HEK293 (cell line): ENCODE data around the gene VWA3B.

Experiments used
- CTCF ChIA-PET: fragments of 350-600 bp; formaldehyde crosslinking; extraction: SDS; loops from one replicate; lab custom pipeline; 2021; ENCODE audit warnings: antibody characterized with exemption; lab: Yijun Ruan, JAX
- POLR2A ChIA-PET: fragments of 300-600 bp; formaldehyde crosslinking; extraction: SDS; loops from one replicate; lab custom pipeline; 2020; ENCODE audit warnings: antibody characterized with exemption, inconsistent platforms; lab: Yijun Ruan, JAX
- H3K27ac ChIP-seq: fragments of 200-500 bp; sonication (Bioruptor generic); 2 replicates; pipeline ENCODE4 v1.5.1; 2014; ENCODE audit warnings: low read depth, low read length, control low read depth, inconsistent platforms; ENCODE audit errors: extremely low read depth
- H3K36me3 ChIP-seq, 2 experiments: fragments of 200-500 bp in 1 of 2; sonication (Bioruptor generic) in 1 of 2; 1 replicate in 1 of 2; 2 replicates in 1 of 2; pipeline ENCODE4 v1.5.1; 2014 to 2017; ENCODE audit warnings: inconsistent platforms in 2 of 2, low read length in 2 of 2; ENCODE audit not compliant: control insufficient read depth in 2 of 2, insufficient read depth in 1 of 2
- H3K4me1 ChIP-seq: fragments of 200-500 bp; sonication (Bioruptor generic); 2 replicates; pipeline ENCODE4 v1.5.1; 2014; ENCODE audit warnings: mild to moderate bottlenecking, low read length, inconsistent platforms; ENCODE audit not compliant: control insufficient read depth, insufficient read depth
- H3K4me3 ChIP-seq: 2 replicates; pipeline ENCODE4 v1.5.1; 2011; ENCODE audit warnings: low read depth, mild to moderate bottlenecking, control low read depth, low read length, moderate library complexity
- H3K9me3 ChIP-seq: fragments of 200-500 bp; sonication (Bioruptor generic); 2 replicates; pipeline ENCODE4 v1.5.1; 2014; ENCODE audit warnings: low read depth, low read length, inconsistent platforms; ENCODE audit not compliant: control insufficient read depth, insufficient read depth
- GLI2 ChIP-seq: fragments of 450-650 bp; formaldehyde crosslinking; IDR thresholded peaks from 2 replicates; pipeline ENCODE4; 2017; ENCODE audit warnings: missing biosample characterization, missing genetic modification characterization, low read depth, borderline replicate concordance
- HIC1 ChIP-seq: fragments of 450-650 bp; formaldehyde crosslinking; IDR thresholded peaks from 2 replicates; pipeline ENCODE4 v1.5.1; 2016; ENCODE audit warnings: missing biosample characterization, missing genetic modification characterization
- HOXD13 ChIP-seq: sonication (generic); formaldehyde crosslinking; IDR thresholded peaks from 2 replicates; pipeline ENCODE4 v1.8.0; 2022; ENCODE audit warnings: missing genetic modification reagents, borderline replicate concordance
- IKZF3 ChIP-seq: fragments of 450-650 bp; IDR thresholded peaks from 2 replicates; pipeline ENCODE4 v1.5.0; 2018; ENCODE audit warnings: missing biosample characterization, mild to moderate bottlenecking, missing genetic modification characterization, moderate library complexity
- KLF1 ChIP-seq: fragments of 450-650 bp; formaldehyde crosslinking; IDR thresholded peaks from 2 replicates; pipeline ENCODE4 v1.5.1; 2016; ENCODE audit warnings: missing biosample characterization, missing genetic modification characterization
- SCRT1 ChIP-seq: fragments of 450-650 bp; formaldehyde crosslinking; IDR thresholded peaks from 2 replicates; pipeline ENCODE4 v1.5.1; 2016; ENCODE audit warnings: missing biosample characterization, missing genetic modification characterization, borderline replicate concordance
- TCF7L2 ChIP-seq: IDR thresholded peaks from 2 replicates; pipeline ENCODE4 v1.6.1; 2011; ENCODE audit warnings: low read depth, mild to moderate bottlenecking, inconsistent platforms, low read length, moderate library complexity, borderline replicate concordance
- TRIM28 ChIP-seq: IDR thresholded peaks from 2 replicates; pipeline ENCODE4 v1.6.1; 2011; ENCODE audit warnings: low read length, control low read depth, borderline replicate concordance
- TSHZ1 ChIP-seq: fragments of 450-650 bp; formaldehyde crosslinking; IDR thresholded peaks from 2 replicates; pipeline ENCODE4 v1.5.1; 2016; ENCODE audit warnings: missing biosample characterization, missing genetic modification characterization, borderline replicate concordance
- ZBTB20 ChIP-seq: fragments of 450-650 bp; formaldehyde crosslinking; IDR thresholded peaks from 2 replicates; pipeline ENCODE4 v1.5.1; 2016; ENCODE audit warnings: missing biosample characterization, missing genetic modification characterization
- ZBTB21 ChIP-seq: fragments of 450-650 bp; formaldehyde crosslinking; IDR thresholded peaks from 2 replicates; pipeline ENCODE4 v1.5.1; 2017; ENCODE audit warnings: missing biosample characterization, missing genetic modification characterization
- ZBTB26 ChIP-seq: fragments of 450-650 bp; formaldehyde crosslinking; optimal IDR thresholded peaks from 2 replicates; pipeline ENCODE3; 2016; ENCODE audit warnings: missing biosample characterization, mild to moderate bottlenecking, missing genetic modification characterization
- ZNF146 ChIP-seq: fragments of 450-650 bp; formaldehyde crosslinking; IDR thresholded peaks from 2 replicates; pipeline ENCODE4 v1.5.1; 2016; ENCODE audit warnings: missing biosample characterization, missing genetic modification characterization
- ZNF202 ChIP-seq: fragments of 450-650 bp; formaldehyde crosslinking; IDR thresholded peaks from 2 replicates; pipeline ENCODE4 v1.5.1; 2016; ENCODE audit warnings: missing biosample characterization, missing genetic modification characterization, borderline replicate concordance
- ZNF248 ChIP-seq: fragments of 450-650 bp; formaldehyde crosslinking; IDR thresholded peaks from 2 replicates; pipeline ENCODE4 v1.5.1; 2017; ENCODE audit warnings: missing biosample characterization, missing genetic modification characterization
- ZNF398 ChIP-seq: fragments of 450-650 bp; formaldehyde crosslinking; IDR thresholded peaks from 2 replicates; pipeline ENCODE4 v1.5.1; 2017; ENCODE audit warnings: missing biosample characterization, missing genetic modification characterization
- ZNF423 ChIP-seq: fragments of 450-650 bp; formaldehyde crosslinking; IDR thresholded peaks from 2 replicates; pipeline ENCODE4 v1.5.1; 2016; ENCODE audit warnings: missing biosample characterization, missing genetic modification characterization
- ZNF48 ChIP-seq: fragments of 450-650 bp; formaldehyde crosslinking; IDR thresholded peaks from 2 replicates; pipeline ENCODE4 v1.5.1; 2016; ENCODE audit warnings: missing biosample characterization, missing genetic modification characterization
- ZNF555 ChIP-seq: fragments of 450-650 bp; formaldehyde crosslinking; conservative IDR thresholded peaks from 2 replicates; pipeline ENCODE4 v1.5.1; 2017; ENCODE audit warnings: missing biosample characterization, mild to moderate bottlenecking, missing genetic modification characterization, inconsistent platforms
- ZNF558 ChIP-seq: fragments of 450-650 bp; formaldehyde crosslinking; IDR thresholded peaks from 2 replicates; pipeline ENCODE4 v1.5.1; 2016; ENCODE audit warnings: missing biosample characterization, missing genetic modification characterization
- ZNF660 ChIP-seq: fragments of 450-650 bp; IDR thresholded peaks from 2 replicates; pipeline ENCODE4 v1.5.1; 2018; ENCODE audit warnings: missing biosample characterization, mild to moderate bottlenecking, missing genetic modification characterization
- ZNF707 ChIP-seq: fragments of 450-650 bp; formaldehyde crosslinking; IDR thresholded peaks from 2 replicates; pipeline ENCODE4 v1.5.1; 2016; ENCODE audit warnings: missing biosample characterization, missing genetic modification characterization
- TF ChIP-seq, protein P1 (sequence below): fragments of 450-650 bp; formaldehyde crosslinking; IDR thresholded peaks from 2 replicates; pipeline ENCODE4 v1.5.1; 2016; ENCODE audit warnings: missing biosample characterization, missing genetic modification characterization
- TF ChIP-seq, protein P2 (sequence below): fragments of 450-650 bp; formaldehyde crosslinking; IDR thresholded peaks from 2 replicates; pipeline ENCODE4 v1.5.1; 2017; ENCODE audit warnings: missing biosample characterization, missing genetic modification characterization

VWA3B gene

GRCh38 chr2:98355881-98356280 lies 268.9 kb downstream of the VWA3B start:
- POLR2A ChIA-PET, result no interaction called here
- TF ChIP-seq TCF7L2, result no peak
- TF ChIP-seq ZNF558 (tag by site-specific recombination), result no peak
- TF ChIP-seq ZNF423, result no peak
- TF ChIP-seq, protein P1, sequence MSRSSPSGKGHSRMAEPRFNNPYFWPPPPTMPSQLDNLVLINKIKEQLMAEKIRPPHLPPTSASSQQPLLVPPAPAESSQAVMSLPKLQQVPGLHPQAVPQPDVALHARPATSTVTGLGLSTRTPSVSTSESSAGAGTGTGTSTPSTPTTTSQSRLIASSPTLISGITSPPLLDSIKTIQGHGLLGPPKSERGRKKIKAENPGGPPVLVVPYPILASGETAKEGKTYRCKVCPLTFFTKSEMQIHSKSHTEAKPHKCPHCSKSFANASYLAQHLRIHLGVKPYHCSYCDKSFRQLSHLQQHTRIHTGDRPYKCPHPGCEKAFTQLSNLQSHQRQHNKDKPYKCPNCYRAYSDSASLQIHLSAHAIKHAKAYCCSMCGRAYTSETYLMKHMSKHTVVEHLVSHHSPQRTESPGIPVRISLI, result no peak
- TF ChIP-seq ZNF707 (tag by site-specific recombination), result no peak
- no peak for TF ChIP-seq ZNF555 (tag by site-specific recombination)
- TF ChIP-seq ZNF202 (tag by site-specific recombination), result no peak
- no peak for TF ChIP-seq ZBTB21 (tag by site-specific recombination)
- no peak for TF ChIP-seq GLI2 (tag by site-specific recombination)
- TF ChIP-seq, protein P2, sequence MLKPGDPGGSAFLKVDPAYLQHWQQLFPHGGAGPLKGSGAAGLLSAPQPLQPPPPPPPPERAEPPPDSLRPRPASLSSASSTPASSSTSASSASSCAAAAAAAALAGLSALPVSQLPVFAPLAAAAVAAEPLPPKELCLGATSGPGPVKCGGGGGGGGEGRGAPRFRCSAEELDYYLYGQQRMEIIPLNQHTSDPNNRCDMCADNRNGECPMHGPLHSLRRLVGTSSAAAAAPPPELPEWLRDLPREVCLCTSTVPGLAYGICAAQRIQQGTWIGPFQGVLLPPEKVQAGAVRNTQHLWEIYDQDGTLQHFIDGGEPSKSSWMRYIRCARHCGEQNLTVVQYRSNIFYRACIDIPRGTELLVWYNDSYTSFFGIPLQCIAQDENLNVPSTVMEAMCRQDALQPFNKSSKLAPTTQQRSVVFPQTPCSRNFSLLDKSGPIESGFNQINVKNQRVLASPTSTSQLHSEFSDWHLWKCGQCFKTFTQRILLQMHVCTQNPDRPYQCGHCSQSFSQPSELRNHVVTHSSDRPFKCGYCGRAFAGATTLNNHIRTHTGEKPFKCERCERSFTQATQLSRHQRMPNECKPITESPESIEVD (tag by site-specific recombination), result no peak
- H3K36me3 ChIP-seq, result no peaks in the 10 kb centered on the region
- CTCF ChIA-PET, result no interaction called here
- no peaks in the 10 kb centered on the region for H3K9me3 ChIP-seq
- no peak overlapping the region for H3K4me3 ChIP-seq
- no peak overlapping the region for H3K27ac ChIP-seq
- H3K4me1 ChIP-seq, result peaks cover 4% of the 10 kb centered on the region; the same call in 1 of the 2 replicates

- TF ChIP-seq HIC1 (tag by site-specific recombination) (0 out of 2 replicates have a peak, but pooled peaks have one; percentile 24), TSHZ1 (no peak), ZNF146 (tag by site-specific recombination) (no peak), TRIM28 (no peak), ZNF48 (no peak), HOXD13 (0 out of 2 replicates have a peak, but pooled peaks have one; percentile 40), ZNF660 (no peak), ZBTB21 (tag by site-specific recombination) (peak; percentile 57; the same call in 1 of the 2 replicates), ZNF248 (no peak), IKZF3 (no peak), ZBTB26 (tag by site-specific recombination) (no peak), ZNF398 (0 out of 2 replicates have a peak, but pooled peaks have one; percentile 8), KLF1 (no peak), SCRT1 (no peak), ZBTB20 (tag by site-specific recombination) (no peak)
- POLR2A ChIA-PET, result no interaction called here
- CTCF ChIA-PET, result no interaction called here
- no peak overlapping the region for H3K4me3 ChIP-seq
- no peaks in the 10 kb centered on the region for H3K36me3 ChIP-seq
- H3K27ac ChIP-seq, result no peak overlapping the region
- H3K9me3 ChIP-seq, result no peaks in the 10 kb centered on the region
- H3K4me1 ChIP-seq, result peaks cover 4% of the 10 kb centered on the region; the same call in 1 of the 2 replicates
Measured at GRCh38 chr2:98356729-98357128, 269.8 kb downstream of the VWA3B start.
